Bone marrow (tissue), 2 donors: ENCODE data around the gene ITGB5.

Source experiments
- DNase-seq, 2 donors: peaks; one replicate each; lab custom pipeline; 2025; lab: John Stamatoyannopoulos, UW

Gene ITGB5

GRCh38 chr3:124860599-124860998 lies 26.6 kb downstream of the ITGB5 start:
- DNase-seq, result no peak

- no peak for DNase-seq
These were observed 28.1 kb downstream of the ITGB5 start for GRCh38 chr3:124859025-124859424.

DNA sequence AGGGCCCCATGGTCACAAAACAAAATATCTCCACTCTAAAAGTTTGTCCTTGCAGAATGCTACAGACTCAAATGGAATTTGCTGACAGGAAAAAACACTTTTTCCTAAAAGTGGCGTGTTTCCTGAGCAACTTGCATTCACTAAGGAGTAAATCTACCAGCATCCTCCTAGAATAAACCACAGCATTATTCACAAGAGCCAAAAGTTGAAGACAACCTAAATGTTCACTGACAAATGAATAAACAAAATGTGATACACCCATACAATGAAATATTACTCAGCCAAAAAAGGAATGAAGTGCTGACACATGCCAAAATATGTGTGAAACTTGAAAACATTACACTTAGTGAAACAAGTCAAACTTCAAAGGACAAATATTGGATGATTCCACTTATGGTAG lies 28.9 kb downstream of the ITGB5 start:
- DNase-seq, result no peak

DNA sequence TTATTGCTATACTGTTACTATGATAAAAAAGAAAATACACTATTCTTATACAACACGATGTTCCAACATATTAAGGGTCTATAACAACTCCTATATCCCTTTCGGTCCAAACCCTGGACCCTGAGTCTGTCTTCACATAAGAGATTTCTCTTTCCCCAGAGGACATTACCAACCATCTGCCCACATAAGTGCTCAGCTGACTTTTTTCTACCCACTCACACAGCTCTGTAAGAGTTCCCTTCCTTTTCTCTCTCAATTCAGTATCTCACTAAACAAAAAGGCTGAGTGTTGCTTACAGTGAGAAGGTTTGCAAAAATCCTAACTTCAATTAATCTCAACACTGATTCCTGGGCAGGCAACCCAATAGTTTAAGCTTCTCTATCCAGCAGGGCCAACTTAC lies 30.5 kb downstream of the ITGB5 start:
- DNase-seq, result no peak

DNA sequence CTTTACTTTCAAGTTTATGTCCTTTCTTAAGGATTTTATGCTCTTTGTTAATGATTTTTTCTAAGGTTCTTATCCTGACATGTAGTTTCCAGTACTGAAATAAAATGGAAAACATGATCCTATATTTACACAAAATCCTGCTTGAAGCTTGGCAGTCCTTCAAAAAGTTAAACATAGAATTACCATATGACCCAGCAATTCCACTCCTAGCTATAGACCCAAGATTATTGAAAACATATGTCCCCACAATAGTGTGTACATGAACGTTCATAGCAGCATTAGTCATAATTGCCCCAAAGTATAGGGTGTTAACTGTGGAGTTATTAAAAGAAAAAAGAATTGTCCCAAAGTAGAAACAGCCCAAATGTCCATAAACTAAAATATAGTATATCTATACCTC lies 33.2 kb downstream of the ITGB5 start:
- DNase-seq, result no peak

DNA sequence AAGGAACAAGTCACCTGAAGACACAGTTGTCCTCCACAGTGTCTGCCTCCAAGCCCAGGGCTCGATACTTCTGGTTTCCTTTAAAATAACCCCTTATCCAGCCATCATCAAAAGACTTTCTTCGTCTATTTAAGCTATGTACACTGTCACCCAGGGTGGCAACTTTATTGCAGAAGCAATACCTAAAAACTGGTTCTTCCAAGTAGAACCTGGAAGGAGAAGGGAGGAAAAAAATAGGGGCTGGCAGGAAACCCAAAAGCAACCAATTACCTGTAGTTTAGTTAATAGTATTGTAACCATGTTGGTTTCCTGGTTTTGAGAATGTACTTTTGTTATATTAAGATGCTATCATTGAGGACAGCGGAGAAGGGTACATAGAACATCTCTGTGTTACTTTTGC lies 33.7 kb downstream of the ITGB5 start:
- DNase-seq, result no peak

DNA sequence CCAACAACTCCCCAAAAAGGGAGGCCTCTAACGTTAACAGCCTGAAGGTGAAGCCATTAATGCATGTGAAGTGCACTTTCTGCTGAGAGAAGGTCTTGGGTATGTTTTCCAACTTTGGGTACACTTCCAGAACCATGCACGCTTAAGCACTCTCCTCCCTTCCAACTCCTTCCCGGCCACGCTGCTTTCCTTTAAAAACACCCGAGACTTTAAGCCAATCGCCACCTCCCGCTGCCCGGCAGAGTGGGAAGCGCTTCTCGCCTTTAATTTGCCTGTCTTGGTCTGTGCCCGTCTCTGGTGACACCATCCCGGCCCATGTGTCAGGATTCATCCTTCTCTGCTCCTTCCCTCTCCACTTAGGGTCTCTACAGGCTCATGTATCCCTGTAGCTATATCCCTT lies 35.3 kb downstream of the ITGB5 start:
- no peak for DNase-seq

DNA sequence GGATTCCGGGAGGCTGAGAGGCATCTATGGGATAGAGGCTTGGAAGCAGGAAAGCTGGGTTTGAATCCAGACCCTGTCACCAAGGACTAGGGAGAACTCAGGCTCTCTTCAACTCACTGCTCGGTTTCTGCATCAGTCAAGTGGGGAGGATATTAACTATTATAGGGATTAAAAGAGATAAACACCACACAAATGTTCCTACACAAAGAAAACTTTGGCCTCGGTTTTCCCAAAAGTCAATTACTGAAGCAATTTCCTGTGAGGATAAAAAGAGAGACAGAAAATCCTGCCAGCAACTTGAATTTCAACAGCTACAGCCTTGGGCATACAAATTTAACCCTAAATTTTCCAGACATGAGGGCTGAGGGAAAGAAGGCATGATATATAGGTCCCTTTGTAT lies 36.0 kb downstream of the ITGB5 start:
- no peak for DNase-seq

- DNase-seq, result no peak
These were observed 36.5 kb downstream of the ITGB5 start for GRCh38 chr3:124850633-124851032.

GRCh38 chr3:124850212-124850611 lies 37.0 kb downstream of the ITGB5 start:
- DNase-seq, result no peak

GRCh38 chr3:124848300-124848699 lies 38.9 kb downstream of the ITGB5 start:
- no peak for DNase-seq

DNA sequence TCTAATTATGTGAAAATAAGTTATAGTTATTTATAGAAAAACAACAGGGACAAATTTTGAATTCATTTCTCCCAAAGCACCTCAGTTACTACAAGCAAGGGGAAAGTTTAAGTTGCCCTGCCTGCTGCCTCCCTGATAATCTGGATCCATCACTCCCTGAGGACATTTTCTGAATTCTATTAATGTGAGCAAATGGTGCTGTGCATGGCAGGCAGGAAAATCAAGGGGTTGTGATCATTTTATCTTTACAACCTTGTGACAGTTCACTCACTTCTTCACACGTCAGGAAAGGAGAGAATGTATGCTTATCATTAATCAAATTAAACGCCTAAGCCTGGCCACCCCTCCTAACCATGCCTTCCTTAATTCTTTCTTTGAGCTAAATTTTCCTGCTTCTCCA lies 39.3 kb downstream of the ITGB5 start:
- DNase-seq, result no peak

DNA sequence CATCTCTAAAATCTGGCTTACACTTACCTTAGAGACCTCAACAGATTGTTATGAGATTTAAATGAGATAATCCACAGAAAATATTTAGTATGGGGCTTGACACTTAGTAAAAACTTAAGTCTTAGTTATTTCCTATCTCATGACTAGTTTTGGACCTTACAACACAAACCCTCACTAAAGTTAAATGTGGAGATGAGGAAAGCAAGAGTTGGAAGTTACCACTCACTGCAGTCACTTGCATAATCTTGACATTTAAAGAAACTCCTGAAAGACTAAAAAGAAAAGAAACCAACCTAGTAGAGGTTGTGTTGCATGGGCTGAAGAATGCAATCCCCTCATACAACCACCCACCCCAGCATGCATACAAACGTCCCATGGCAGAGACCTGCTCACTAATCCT lies 40.1 kb downstream of the ITGB5 start:
- no peak for DNase-seq

DNA sequence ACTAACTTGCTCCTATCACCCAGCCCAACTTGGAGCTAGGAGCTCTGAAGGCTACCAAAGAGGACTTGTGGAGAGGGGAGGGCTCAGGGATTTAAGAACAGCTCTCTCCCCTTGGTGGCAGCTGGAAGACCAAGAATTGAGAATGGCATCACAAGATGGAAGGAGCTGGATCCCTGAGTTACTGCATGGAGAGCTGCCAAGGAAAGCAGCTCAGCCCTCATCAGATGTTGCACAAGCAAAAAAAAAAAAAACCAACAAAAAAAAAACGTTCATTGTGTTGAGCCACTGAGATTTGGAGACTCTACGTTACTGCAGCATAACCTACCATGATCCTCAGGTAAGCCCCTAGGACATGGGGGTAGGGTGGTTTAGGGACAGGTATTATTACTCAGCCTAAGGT lies 41.0 kb downstream of the ITGB5 start:
- DNase-seq, result no peak

- no peak for DNase-seq
These were observed 41.8 kb downstream of the ITGB5 start for GRCh38 chr3:124845406-124845805.

DNA sequence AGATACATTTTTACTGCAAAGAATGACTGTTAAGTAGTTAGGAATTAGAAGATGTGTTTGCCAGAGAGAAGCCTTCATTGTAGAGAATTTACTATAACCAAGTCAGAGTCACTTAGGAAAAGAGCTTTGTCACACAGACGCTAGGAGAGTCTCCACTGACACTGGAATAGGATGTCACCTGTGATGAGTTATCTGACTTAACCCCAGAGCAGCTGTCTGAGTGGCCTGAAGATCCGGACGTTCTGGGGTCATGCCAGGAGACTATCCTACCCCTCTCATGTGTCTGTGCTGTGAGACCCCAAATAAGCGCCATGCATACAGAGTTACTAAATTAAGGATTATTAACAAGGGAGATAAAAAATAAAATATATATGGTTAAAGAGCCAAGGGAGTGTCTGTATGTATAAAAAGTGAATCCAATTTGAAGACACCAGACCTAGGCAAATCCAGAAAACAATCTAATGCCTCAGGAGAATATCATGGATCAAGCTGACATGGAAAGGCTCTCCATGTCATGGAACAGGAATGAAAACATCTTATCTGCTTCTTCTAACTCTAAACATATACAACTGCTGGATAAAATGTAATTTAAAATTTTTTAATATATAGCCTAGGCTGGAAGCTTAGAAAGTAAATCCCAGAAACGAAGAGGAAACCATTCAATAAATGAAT lies 43.5 kb downstream of the ITGB5 start:
- no peak for DNase-seq

GRCh38 chr3:124843047-124843446 lies 44.1 kb downstream of the ITGB5 start:
- DNase-seq, result no peak

- no peak for DNase-seq
These were observed 45.6 kb downstream of the ITGB5 start for GRCh38 chr3:124841517-124841916.

DNA sequence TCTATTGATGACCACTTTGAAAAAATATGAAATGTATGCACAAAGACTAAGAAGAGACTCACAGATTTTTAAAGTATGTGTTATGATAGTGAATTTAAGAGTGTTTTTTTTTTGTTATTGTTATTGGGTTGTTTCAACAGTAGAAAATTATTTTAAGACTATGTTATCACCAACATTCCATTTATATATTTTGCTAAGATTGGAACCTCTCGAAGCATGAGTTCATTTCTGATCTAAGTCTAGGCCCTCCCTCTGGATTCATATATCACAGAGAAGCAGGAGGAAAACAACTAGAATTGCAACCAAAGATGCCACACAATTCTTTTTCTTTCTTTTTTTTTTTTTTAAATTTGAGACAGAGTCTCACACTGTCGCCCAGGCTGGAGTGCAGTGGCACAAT lies 46.8 kb downstream of the ITGB5 start:
- no peak for DNase-seq

DNA sequence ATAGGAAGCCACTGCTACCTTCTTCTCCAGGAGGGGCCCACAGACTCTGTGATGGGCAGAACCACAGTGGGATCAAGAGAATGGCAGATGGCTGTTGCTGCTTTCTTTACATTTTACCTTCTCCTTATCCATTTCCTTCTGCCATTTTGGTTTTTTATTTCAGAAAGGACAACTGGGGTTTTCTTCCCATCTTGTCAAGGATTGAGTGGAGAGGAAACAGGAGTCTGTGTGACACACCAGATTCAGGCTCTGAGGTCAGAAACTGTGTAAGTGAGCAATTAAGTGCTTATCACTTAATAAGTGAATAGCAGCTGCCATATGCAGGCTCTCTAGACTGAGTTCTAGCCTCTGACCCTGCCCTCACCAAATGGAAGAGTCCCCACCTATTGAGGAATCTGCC lies 47.3 kb downstream of the ITGB5 start:
- no peak for DNase-seq

GRCh38 chr3:124838963-124839362 lies 48.2 kb downstream of the ITGB5 start:
- no peak for DNase-seq

DNA sequence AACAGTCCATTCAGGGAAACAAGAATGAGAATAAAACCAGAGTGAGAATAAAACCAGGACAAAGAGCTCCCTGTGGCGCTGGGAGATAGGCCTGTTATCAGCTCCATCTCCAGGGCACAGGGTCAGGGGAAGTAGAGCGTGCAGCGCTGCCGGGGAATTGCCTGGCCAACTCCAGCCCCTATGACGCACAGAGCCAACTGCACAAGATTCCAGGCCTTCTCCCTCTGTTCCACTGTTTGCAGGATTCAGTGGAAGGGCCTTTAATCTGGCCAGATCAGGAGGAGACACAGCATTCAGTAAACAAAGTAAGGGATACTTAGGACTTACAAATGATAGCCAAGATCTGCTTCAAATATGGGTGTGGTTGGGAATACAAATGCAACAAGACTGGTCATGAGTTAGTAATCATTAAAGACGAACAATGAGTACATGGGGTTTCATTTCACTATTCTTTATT lies 49.4 kb downstream of the ITGB5 start:
- no peak for DNase-seq

GRCh38 chr3:124837065-124837464 lies 50.1 kb downstream of the ITGB5 start:
- no peak for DNase-seq

DNA sequence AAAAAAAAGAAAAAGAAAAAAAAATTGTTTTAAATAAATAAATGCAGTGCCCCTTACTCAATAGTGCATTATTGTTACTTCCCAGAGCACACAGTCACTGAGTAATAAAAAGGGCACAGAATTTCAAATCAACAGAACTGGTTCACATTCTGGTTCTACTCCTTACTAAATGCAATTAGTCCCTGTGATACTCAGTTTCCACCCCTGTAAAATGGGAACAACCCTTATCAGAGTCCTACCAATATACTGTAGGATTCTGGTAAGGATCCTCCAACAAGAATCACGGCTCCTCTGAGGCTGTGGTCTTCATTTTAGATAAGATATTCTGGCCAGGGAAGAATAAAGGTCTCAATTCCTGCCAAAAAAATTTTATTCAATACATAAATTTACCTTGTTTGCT lies 50.7 kb downstream of the ITGB5 start:
- DNase-seq, result no peak
